K562 (cell line): ENCODE measurements around the gene JUP. TPM values are rescaled to one million over a fixed set of nuclear protein-coding genes. Genes with fewer than 3 reads are reported as not detected.
A peak's percentile ranks its signal among the peaks of the same experiment; 100 is the strongest.

Experiments used
- ATAC-seq: fragments of 200-7000 bp; cut with Tn5 transposase; 3 replicates; pipeline ENCODE4 v1.9.1; 2020; ENCODE audit warnings: moderate library complexity
- BruUV-seq: library from RNA; stranded (reverse); fragments of 400-500 nt; replicated peaks from 2 replicates; lab custom pipeline; 2021; lab: Mats Ljungman, UMichigan
- CTCF ChIA-PET: fragments of 300-600 bp; formaldehyde crosslinking; extraction: SDS; loops from one replicate; lab custom pipeline; 2021; ENCODE audit warnings: low intra/inter-chr PET ratio; lab: Yijun Ruan, JAX
- POLR2A ChIA-PET: fragments of 300-600, 350-650 bp; sonication (Branson Sonifier 250); formaldehyde crosslinking; extraction: SDS; loops from one replicate; lab custom pipeline; 2021; ENCODE audit warnings: antibody characterized with exemption, inconsistent platforms; lab: Yijun Ruan, JAX
- DNase-seq, 4 experiments: peaks; one replicate each; pipeline versions ENCODE4 v3.0.0 to v3.0.0-alpha.2; 2011 to 2018; ENCODE audit warnings: low spot score in 3 of 4, mixed read lengths in 3 of 4; ENCODE audit errors: extremely low read depth in 1 of 4
- FAIRE-seq: peaks from 2 replicates; lab custom pipeline; 2011; peaks lifted over from hg19 to GRCh38; lab: Jason Lieb, UNC
- H2AFZ ChIP-seq: 2 replicates; pipeline ENCODE4 v1.6.0; 2011; ENCODE audit warnings: low read depth, low read length, control low read depth, inconsistent platforms
- H3K27ac ChIP-seq: fragments of 200-600 bp; 3 replicates; pipeline ENCODE4 v1.8.0; 2011; ENCODE audit warnings: low read depth, mild to moderate bottlenecking, control low read depth, inconsistent platforms, low read length, moderate library complexity, mixed read lengths; ENCODE audit errors: extremely low read depth
- H3K27me3 ChIP-seq, 2 experiments: fragments of 300-600 bp in 1 of 2; 2 replicates in 1 of 2; 3 replicates in 1 of 2; pipeline versions ENCODE4 v1.6.0 to v1.8.0; 2011; ENCODE audit warnings: inconsistent platforms in 2 of 2, low read length in 2 of 2, mild to moderate bottlenecking in 1 of 2, mixed read lengths in 1 of 2, moderate library complexity in 1 of 2; ENCODE audit not compliant: control insufficient read depth in 2 of 2, insufficient read depth in 2 of 2
- H3K36me3 ChIP-seq: fragments of 300-600 bp; 3 replicates; pipeline ENCODE4 v1.8.0; 2011; ENCODE audit warnings: mild to moderate bottlenecking, low read length, inconsistent platforms; ENCODE audit not compliant: control insufficient read depth, insufficient read depth
- H3K4me1 ChIP-seq, 2 experiments: fragments of 200-600 bp in 1 of 2; replicated peaks in 1 of 2; 2 replicates in 1 of 2; 3 replicates in 1 of 2; pipeline versions ENCODE4 v1.5.1 to v1.8.0; 2011; ENCODE audit warnings: inconsistent platforms in 2 of 2, low read length in 2 of 2, mild to moderate bottlenecking in 1 of 2, mixed read lengths in 1 of 2, moderate library complexity in 1 of 2; ENCODE audit not compliant: control insufficient read depth in 2 of 2, insufficient read depth in 2 of 2
- H3K4me2 ChIP-seq: 2 replicates; pipeline ENCODE4 v1.6.1; 2011; ENCODE audit warnings: low read length, control low read depth, inconsistent platforms, mixed read lengths; ENCODE audit not compliant: insufficient read depth
- H3K4me3 ChIP-seq: fragments of 200-600 bp; sonication (generic), shearing (Covaris generic); 2 replicates; pipeline ENCODE4 v1.5.1; 2016; ENCODE audit warnings: control low read depth, inconsistent platforms
- H3K79me2 ChIP-seq: fragments of 200-600 bp; 3 replicates; pipeline ENCODE4 v1.8.0; 2011; ENCODE audit warnings: low read length, inconsistent platforms; ENCODE audit not compliant: control insufficient read depth, insufficient read depth
- H3K9ac ChIP-seq, 2 experiments: 2 replicates each; pipeline versions ENCODE4 v1.6.0 to v1.6.1; 2011; ENCODE audit warnings: low read depth in 2 of 2, low read length in 2 of 2, control low read depth in 1 of 2, inconsistent platforms in 1 of 2, mild to moderate bottlenecking in 1 of 2, mixed read lengths in 1 of 2; ENCODE audit not compliant: insufficient read depth in 1 of 2
- H3K9me1 ChIP-seq: one replicate; pipeline ENCODE4 v1.6.0; 2011; ENCODE audit warnings: inconsistent platforms, mild to moderate bottlenecking, low read length, moderate library complexity; ENCODE audit not compliant: control insufficient read depth, insufficient read depth
- H3K9me3 ChIP-seq: replicated peaks from 2 replicates; pipeline ENCODE4 v1.5.1; 2011; ENCODE audit warnings: low read depth, low read length, inconsistent platforms; ENCODE audit not compliant: control insufficient read depth, insufficient read depth
- H4K20me1 ChIP-seq: replicated peaks from 2 replicates; pipeline ENCODE4 v1.6.1; 2011; ENCODE audit warnings: low read length, inconsistent platforms, mixed read lengths; ENCODE audit not compliant: control insufficient read depth, insufficient read depth
- ADNP ChIP-seq: fragments of 200-800 bp; sonication (Bioruptor generic); IDR thresholded peaks from 2 replicates; pipeline ENCODE4 v1.6.1; 2016; ENCODE audit warnings: missing genetic modification characterization, missing compliant biosample characterization
- BCOR ChIP-seq: fragments of 450-650 bp; IDR thresholded peaks from 2 replicates; pipeline ENCODE4 v1.6.1; 2016
- BMI1 ChIP-seq: fragments of 150-350 bp; IDR thresholded peaks from 2 replicates; pipeline ENCODE4 v1.6.1; 2014; ENCODE audit warnings: low read length
- CBX3 ChIP-seq, 2 experiments: IDR thresholded peaks; 1 replicate in 1 of 2; 2 replicates in 1 of 2; pipeline ENCODE4 v1.6.1; 2012; ENCODE audit warnings: inconsistent platforms in 2 of 2, low read length in 2 of 2, borderline replicate concordance in 1 of 2, control low read depth in 1 of 2
- GTF2A2 ChIP-seq: IDR thresholded peaks from 2 replicates; pipeline ENCODE4 v1.6.1; 2016; ENCODE audit warnings: mild to moderate bottlenecking, missing genetic modification characterization, missing compliant biosample characterization
- POLR2A ChIP-seq: fragments of 450-650 bp; conservative IDR thresholded peaks from 2 replicates; pipeline ENCODE4 v1.6.1; 2016
- RBFOX2 ChIP-seq: fragments of 200-400 bp; formaldehyde crosslinking; IDR thresholded peaks from 2 replicates; pipeline ENCODE4 v1.6.1; 2017; ENCODE audit warnings: low read depth, mild to moderate bottlenecking, low read length, moderate library complexity
- RBM25 ChIP-seq: fragments of 200-400 bp; formaldehyde crosslinking; IDR thresholded peaks from 2 replicates; pipeline ENCODE4 v1.6.1; 2018; ENCODE audit warnings: low read length, low read depth, moderate library complexity; ENCODE audit not compliant: severe bottlenecking
- SREBF1 ChIP-seq: fragments of 150-350 bp; IDR thresholded peaks from 2 replicates; pipeline ENCODE4 v1.6.1; 2014; ENCODE audit warnings: antibody characterized with exemption, low read depth, low read length, borderline replicate concordance
- THRAP3 ChIP-seq: fragments of 450-650 bp; IDR thresholded peaks from 2 replicates; pipeline ENCODE4 v1.6.1; 2016; ENCODE audit warnings: mild to moderate bottlenecking, inconsistent platforms, borderline replicate concordance
- ZBED1 ChIP-seq: IDR thresholded peaks from 2 replicates; pipeline ENCODE4 v1.6.1; 2014
- ZFP36 ChIP-seq: fragments of 150-350 bp; IDR thresholded peaks from 2 replicates; pipeline ENCODE4 v1.6.1; 2018; ENCODE audit warnings: low read length, low read depth; ENCODE audit not compliant: partially characterized antibody
- WGBS: fragments of 100-300 bp; shearing (Covaris generic); methylation state at CpG from one replicate; pipeline ENCODE4 v1.1.6; 2016; ENCODE audit warnings: low coverage, mixed read lengths; ENCODE audit not compliant: insufficient coverage; ENCODE audit errors: missing lambda C conversion rate; 5-methylcytosine and 5-hydroxymethylcytosine counted together
- in situ Hi-C: fragments of 300-500 bp; cut with MboI; formaldehyde crosslinking; loops from 4 replicates; pipeline ENCODE4 v1.15.0; 2018; ENCODE audit warnings: inconsistent platforms, mixed read lengths
- intact Hi-C: fragments of 100-400 bp; cut with micrococcal nuclease; formaldehyde crosslinking; loops from 2 replicates; pipeline ENCODE4 v1.14.2; 2022
- polyA plus RNA-seq, 8 experiments: library from polyadenylated mRNA; depleted of rRNA in 4 of 8; stranded (reverse) in 5 of 8; unstranded in 3 of 8; fragments of >200 nt; fragmentation: Nextera tagmentation in 2 of 8; fragmentation: Illumina TruSeq in 1 of 8; extraction: Ambion mirVana in 2 of 8; extraction: Trizol in 1 of 8; gene quantifications; 2 replicates each; pipeline versions ENCODE4 v1.2.1 to v1.2.3, GENCODE V29; 2011 to 2014; ENCODE audit warnings: inconsistent platforms in 1 of 8, missing spikeins in 1 of 8
- total RNA-seq, 7 experiments: library from RNA; depleted of rRNA in 6 of 7; stranded (reverse); fragments of >200 nt in 6 of 7; fragmentation: Illumina TruSeq in 2 of 7; extraction: Trizol in 2 of 7; gene quantifications; 2 replicates each; pipeline versions ENCODE4 v1.2.1 to v1.2.3, GENCODE V29; 2011 to 2021; ENCODE audit warnings: low replicate concordance in 1 of 7
- TF ChIP-seq, protein P1 (sequence below): sonication (generic); formaldehyde crosslinking; IDR thresholded peaks from 2 replicates; pipeline ENCODE4 v1.8.0; 2023; ENCODE audit warnings: mild to moderate bottlenecking, missing genetic modification reagents
- TF ChIP-seq, protein P2 (sequence below): fragments of 450-650 bp; formaldehyde crosslinking; IDR thresholded peaks from 2 replicates; pipeline ENCODE4 v1.4.0; 2022; ENCODE audit warnings: missing genetic modification characterization

Gene JUP
- total and polyA plus RNA-seq, 9 of the 15 experiments (the other 6 are each of a cell fraction or from before 2014, with no cell fraction given) = 6.4 to 177 (median 31.2) TPM

DNA sequence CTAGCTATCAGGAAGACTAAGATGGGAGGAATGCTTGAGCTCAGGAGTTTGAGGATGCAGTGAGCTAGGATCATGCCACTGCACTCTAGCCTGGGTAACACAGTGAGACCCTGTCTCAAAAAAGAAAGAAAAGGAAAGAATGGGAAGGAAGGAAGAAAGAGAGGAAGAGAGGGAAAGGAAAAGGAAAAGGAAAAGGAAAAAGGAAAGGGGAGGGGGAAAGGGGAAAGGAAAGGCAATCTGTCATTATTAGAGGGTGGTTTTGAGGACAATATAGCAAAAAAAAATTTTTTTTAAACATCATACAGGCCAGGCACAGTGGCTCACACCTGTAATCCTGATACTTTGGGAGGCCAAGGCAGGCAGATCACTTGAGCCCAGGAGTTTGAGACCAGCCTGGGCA is 20.4 kb downstream of the JUP start:
- Histone ChIP-seq H4K20me1 (no peaks in the 10 kb centered on the region), H3K4me2 (no peak overlapping the region), H3K4me3 (no peak overlapping the region), H2AFZ (no peak overlapping the region), H3K79me2 (no peaks in the 10 kb centered on the region), H3K4me1 (no peaks in the 10 kb centered on the region; a peak in 1 of 5 replicates), H3K9me3 (no peaks in the 10 kb centered on the region), H3K27ac (no peak overlapping the region), H3K36me3 (peaks cover 91% of the 10 kb centered on the region)
- ATAC-seq (no peak), FAIRE-seq (no peak)
- intact Hi-C loops (no loop called here), in situ Hi-C loops (no loop called here)
- ChIA-PET POLR2A (interaction anchor here (1.3 kb wide), 1 partner anchor 20 kb away, joined by 4 read pairs; the partner anchor contains the start of gene JUP), CTCF (no interaction called here)
- TF ChIP-seq RBFOX2 = no peak
- no peak for TF ChIP-seq SREBF1
- TF ChIP-seq, all 486 proteins: peak for 0
- no TSS peak for BruUV-seq
- Histone ChIP-seq H3K9me1 (no peaks in the 10 kb centered on the region), H3K9ac (no peak overlapping the region), H3K27me3 (no peaks in the 10 kb centered on the region)
- DNase-seq = no peak

DNA sequence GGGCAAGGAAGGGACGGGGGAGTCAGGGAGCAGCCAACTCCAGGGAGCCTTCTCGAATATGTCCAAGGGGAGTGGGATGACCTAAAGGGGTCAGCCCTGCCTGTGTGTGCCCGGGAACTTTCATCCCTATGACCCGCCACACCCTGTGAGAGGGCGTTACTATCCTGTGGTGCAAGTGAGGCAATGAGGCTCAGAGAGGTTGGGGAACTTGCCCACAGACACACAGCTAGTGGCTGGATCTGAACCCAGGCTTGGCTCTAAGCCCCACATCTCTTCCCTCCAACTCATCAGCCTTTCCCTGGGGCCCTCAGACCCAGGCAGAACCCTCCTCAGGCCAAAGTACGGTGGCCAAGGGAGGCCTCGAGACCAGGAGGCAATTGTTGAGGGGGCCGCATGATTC is 23.2 kb downstream of the JUP start:
- Histone ChIP-seq H3K27me3 (no peaks in the 10 kb centered on the region), H3K9me1 (no peaks in the 10 kb centered on the region), H3K9ac (no peak overlapping the region), H2AFZ (no peak overlapping the region), H3K4me3 (no peak overlapping the region), H3K36me3 (peaks cover 86% of the 10 kb centered on the region), H3K9me3 (no peaks in the 10 kb centered on the region), H4K20me1 (no peaks in the 10 kb centered on the region), H3K79me2 (no peaks in the 10 kb centered on the region), H3K4me2 (no peak overlapping the region), H3K4me1 (no peaks in the 10 kb centered on the region; a peak in 2 of 5 replicates), H3K27ac (no peak overlapping the region)
- 95% methylated on average over 8 of the region's 8 CpGs for WGBS
- ChIA-PET CTCF (no interaction called here), POLR2A (interaction anchor here (1.4 to 1.8 kb wide), 2 partner anchors 8 to 20 kb away, joined by 3 to 7 read pairs; no protein-coding TSS in a partner anchor)
- BruUV-seq = no TSS peak
- peak in 1 of 4 experiments; percentile 18 for DNase-seq
- TF ChIP-seq GTF2A2 (no peak), THRAP3 (no peak), ADNP (tag) (0 out of 2 replicates have a peak, but pooled peaks have one; percentile 22), BMI1 (no peak), BCOR (peak; percentile 47; the same call in 1 of the 2 replicates), RBM25 (peak; percentile 32), ZFP36 (peak; percentile 45), POLR2A (no peak), CBX3 (IDR thresholded peaks at IDR 0.05; ENCODE audit: borderline replicate concordance in 1 of 2, low read length in 2 of 2) (no peak), ZBED1 (no peak)
- TF ChIP-seq, protein P1, sequence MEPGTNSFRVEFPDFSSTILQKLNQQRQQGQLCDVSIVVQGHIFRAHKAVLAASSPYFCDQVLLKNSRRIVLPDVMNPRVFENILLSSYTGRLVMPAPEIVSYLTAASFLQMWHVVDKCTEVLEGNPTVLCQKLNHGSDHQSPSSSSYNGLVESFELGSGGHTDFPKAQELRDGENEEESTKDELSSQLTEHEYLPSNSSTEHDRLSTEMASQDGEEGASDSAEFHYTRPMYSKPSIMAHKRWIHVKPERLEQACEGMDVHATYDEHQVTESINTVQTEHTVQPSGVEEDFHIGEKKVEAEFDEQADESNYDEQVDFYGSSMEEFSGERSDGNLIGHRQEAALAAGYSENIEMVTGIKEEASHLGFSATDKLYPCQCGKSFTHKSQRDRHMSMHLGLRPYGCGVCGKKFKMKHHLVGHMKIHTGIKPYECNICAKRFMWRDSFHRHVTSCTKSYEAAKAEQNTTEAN (CRISPR knock-in tag) = no peak
- TF ChIP-seq, protein P2, sequence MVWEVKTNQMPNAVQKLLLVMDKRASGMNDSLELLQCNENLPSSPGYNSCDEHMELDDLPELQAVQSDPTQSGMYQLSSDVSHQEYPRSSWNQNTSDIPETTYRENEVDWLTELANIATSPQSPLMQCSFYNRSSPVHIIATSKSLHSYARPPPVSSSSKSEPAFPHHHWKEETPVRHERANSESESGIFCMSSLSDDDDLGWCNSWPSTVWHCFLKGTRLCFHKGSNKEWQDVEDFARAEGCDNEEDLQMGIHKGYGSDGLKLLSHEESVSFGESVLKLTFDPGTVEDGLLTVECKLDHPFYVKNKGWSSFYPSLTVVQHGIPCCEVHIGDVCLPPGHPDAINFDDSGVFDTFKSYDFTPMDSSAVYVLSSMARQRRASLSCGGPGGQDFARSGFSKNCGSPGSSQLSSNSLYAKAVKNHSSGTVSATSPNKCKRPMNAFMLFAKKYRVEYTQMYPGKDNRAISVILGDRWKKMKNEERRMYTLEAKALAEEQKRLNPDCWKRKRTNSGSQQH (CRISPR knock-in tag) = no peak
- no peak for ATAC-seq
- intact Hi-C loops = no loop called here
- FAIRE-seq = no peak
- in situ Hi-C loops = no loop called here
